Neural cell (in vitro differentiated cells): ENCODE measurements around the gene TAF6. TPM values are rescaled to one million over a fixed set of nuclear protein-coding genes. Genes with fewer than 3 reads are reported as not detected.

ENCODE experiments used
- H2AFZ ChIP-seq: fragments of 200-600, 300-800 bp; sonication (generic), shearing (Covaris generic); 2 replicates; pipeline ENCODE4 v1.6.0; 2014; ENCODE audit warnings: low read depth, mild to moderate bottlenecking, antibody characterized with exemption, low read length, moderate library complexity
- H3F3A ChIP-seq: fragments of 200-600 bp; shearing (Covaris generic); 2 replicates; pipeline ENCODE4 v1.6.1; 2016; ENCODE audit warnings: mild to moderate bottlenecking, moderate library complexity, mixed read lengths, antibody characterized with exemption, low read length; ENCODE audit not compliant: insufficient read depth, poor library complexity, severe bottlenecking
- H3K27ac ChIP-seq: fragments of 200-600, 300-800 bp; sonication (generic), shearing (Covaris generic); 2 replicates; pipeline ENCODE4 v1.5.1; 2014; ENCODE audit warnings: mild to moderate bottlenecking, low read length, moderate library complexity
- H3K27me3 ChIP-seq: fragments of 300-800, 200-600 bp; sonication (generic), shearing (Covaris generic); 2 replicates; pipeline ENCODE4 v1.6.0; 2014; ENCODE audit warnings: mild to moderate bottlenecking, low read depth, low read length, moderate library complexity; ENCODE audit not compliant: insufficient read depth
- H3K36me3 ChIP-seq: fragments of 300-800, 200-600 bp; sonication (generic), shearing (Covaris generic); 2 replicates; pipeline ENCODE4 v1.5.1; 2014; ENCODE audit warnings: mild to moderate bottlenecking, antibody characterized with exemption, low read length, moderate library complexity; ENCODE audit not compliant: insufficient read depth
- H3K4me2 ChIP-seq: fragments of 300-800, 200-600 bp; sonication (generic), shearing (Covaris generic); 2 replicates; pipeline ENCODE4 v1.6.0; 2014; ENCODE audit warnings: mild to moderate bottlenecking, low read length
- H3K4me3 ChIP-seq: fragments of 300-800, 200-600 bp; sonication (generic), shearing (Covaris generic); 2 replicates; pipeline ENCODE4 v1.5.1; 2014; ENCODE audit warnings: mild to moderate bottlenecking, low read length, moderate library complexity
- H3K79me2 ChIP-seq: fragments of 200-600 bp; shearing (Covaris generic); replicated peaks from 2 replicates; pipeline ENCODE4 v1.6.0; 2014; ENCODE audit warnings: mild to moderate bottlenecking, low read length, moderate library complexity; ENCODE audit not compliant: insufficient read depth
- H3K9ac ChIP-seq: fragments of 300-800, 200-600 bp; sonication (generic), shearing (Covaris generic); 2 replicates; pipeline ENCODE4 v1.6.1; 2016; ENCODE audit warnings: mild to moderate bottlenecking, low read length, mixed read lengths
- H3K9me2 ChIP-seq: fragments of 200-600 bp; shearing (Covaris generic); 2 replicates; pipeline ENCODE4 v1.6.1; 2016; ENCODE audit warnings: mild to moderate bottlenecking, low read length, mixed read lengths; ENCODE audit not compliant: insufficient read depth
- H3K9me3 ChIP-seq: fragments of 200-600, 300-800 bp; sonication (generic), shearing (Covaris generic); 2 replicates; pipeline ENCODE4 v1.6.1; 2016; ENCODE audit warnings: mild to moderate bottlenecking, mixed run types, low read length, moderate library complexity, mixed read lengths
- H4K20me1 ChIP-seq: fragments of 200-600 bp; shearing (Covaris generic); 2 replicates; pipeline ENCODE4 v1.6.1; 2016; ENCODE audit warnings: mild to moderate bottlenecking, mixed run types; ENCODE audit not compliant: insufficient read depth
- CTCF ChIP-seq: fragments of 450-650 bp; IDR thresholded peaks from 2 replicates; pipeline ENCODE4 v1.5.1; 2014; ENCODE audit warnings: antibody characterized with exemption, mild to moderate bottlenecking, moderate library complexity; ENCODE audit not compliant: poor library complexity, severe bottlenecking
- EP300 ChIP-seq: fragments of 450-650 bp; conservative IDR thresholded peaks from 2 replicates; pipeline ENCODE4 v1.6.1; 2014; ENCODE audit warnings: antibody characterized with exemption, mild to moderate bottlenecking, moderate library complexity; ENCODE audit not compliant: poor library complexity, severe bottlenecking
- EZH2 ChIP-seq: fragments of 200-600, 300-800 bp; shearing (Covaris generic), sonication (generic); IDR thresholded peaks from 2 replicates; pipeline ENCODE4 v1.6.1; 2014; ENCODE audit warnings: antibody characterized with exemption, low read length, borderline replicate concordance, mild to moderate bottlenecking; ENCODE audit not compliant: insufficient read depth, poor library complexity, severe bottlenecking
- MXI1 ChIP-seq: fragments of 450-650 bp; conservative IDR thresholded peaks from 2 replicates; pipeline ENCODE4 v1.6.1; 2014; ENCODE audit warnings: antibody characterized with exemption, mild to moderate bottlenecking; ENCODE audit not compliant: poor library complexity, severe bottlenecking
- POLR2AphosphoS5 ChIP-seq: IDR thresholded peaks from 2 replicates; pipeline ENCODE4 v1.6.1; 2012
- RAD21 ChIP-seq: fragments of 450-650 bp; conservative IDR thresholded peaks from 2 replicates; pipeline ENCODE4 v1.6.1; 2014; ENCODE audit warnings: antibody characterized with exemption, mild to moderate bottlenecking, moderate library complexity
- REST ChIP-seq: IDR thresholded peaks from 2 replicates; pipeline ENCODE4 v1.6.1; 2012; ENCODE audit warnings: borderline replicate concordance
- SMC3 ChIP-seq: fragments of 450-650 bp; conservative IDR thresholded peaks from 2 replicates; pipeline ENCODE4 v1.6.1; 2014; ENCODE audit warnings: antibody characterized with exemption, mild to moderate bottlenecking, moderate library complexity; ENCODE audit not compliant: poor library complexity
- TAF1 ChIP-seq: IDR thresholded peaks from 2 replicates; pipeline ENCODE4 v1.6.1; 2012; ENCODE audit warnings: low read depth
- polyA plus RNA-seq: library from polyadenylated mRNA; depleted of rRNA; stranded (reverse); fragments of >200 nt; gene quantifications from 2 replicates; pipeline ENCODE4 v1.2.3, GENCODE V29; 2014

Gene TAF6
- polyA plus RNA-seq, 1 donor from 2014 or later: 23.4 TPM

- peak overlapping the region; percentile 88 for H3K4me3 ChIP-seq
- peaks cover 4% of the 10 kb centered on the region for H3K79me2 ChIP-seq
- H3K27ac ChIP-seq: peak overlapping the region; percentile 92
- no peaks in the 10 kb centered on the region for H3K27me3 ChIP-seq
- H3K4me2 ChIP-seq: peak overlapping the region; percentile 82
- no peaks in the 10 kb centered on the region for H4K20me1 ChIP-seq
- peaks cover 3% of the 10 kb centered on the region for H3F3A ChIP-seq
- H2AFZ ChIP-seq: peak overlapping the region; percentile 75
- no peak for TF ChIP-seq SMC3
- no peak for TF ChIP-seq CTCF
- no peak for TF ChIP-seq MXI1
- TF ChIP-seq TAF1: no peak
- TF ChIP-seq RAD21: no peak
- TF ChIP-seq POLR2AphosphoS5: no peak
- no peak for TF ChIP-seq EZH2
- no peak for TF ChIP-seq EP300
- no peak for TF ChIP-seq REST
- peak overlapping the region; percentile 83 for H3K9ac ChIP-seq
- peaks cover 8% of the 10 kb centered on the region for H3K36me3 ChIP-seq
- no peaks in the 10 kb centered on the region for H3K9me3 ChIP-seq
- H3K9me2 ChIP-seq: no peaks in the 10 kb centered on the region
Observed at GRCh38 chr7:100119970-100120732, 993 bp upstream of the TAF6 start.

GRCh38 chr7:100118388-100119071, 628 bp downstream of the TAF6 start:
- Histone ChIP-seq H3K27ac (peak overlapping the region; percentile 92), H3K27me3 (no peaks in the 10 kb centered on the region), H3K36me3 (peaks cover 8% of the 10 kb centered on the region), H2AFZ (peak overlapping the region; percentile 75), H3K9ac (peak overlapping the region; percentile 83), H3K4me3 (peak overlapping the region; percentile 88), H3F3A (peaks cover 3% of the 10 kb centered on the region), H3K9me3 (no peaks in the 10 kb centered on the region), H3K4me2 (peak overlapping the region; percentile 81), H3K79me2 (peaks cover 4% of the 10 kb centered on the region), H4K20me1 (no peaks in the 10 kb centered on the region), H3K9me2 (no peaks in the 10 kb centered on the region)
- TF ChIP-seq CTCF: no peak
- TF ChIP-seq TAF1: no peak
- no peak for TF ChIP-seq MXI1
- no peak for TF ChIP-seq RAD21
- TF ChIP-seq EZH2: no peak
- no peak for TF ChIP-seq REST
- TF ChIP-seq POLR2AphosphoS5: no peak
- TF ChIP-seq SMC3: no peak
- no peak for TF ChIP-seq EP300
